SK-N-SH (cell line): ENCODE measurements around the gene BRINP1. TPM values are rescaled to one million over a fixed set of nuclear protein-coding genes. Genes with fewer than 3 reads are reported as not detected.

Experiments used
- CTCF ChIA-PET: fragments of 300-600, 350-600 bp; formaldehyde crosslinking; extraction: SDS; loops from one replicate; lab custom pipeline; 2021; lab: Yijun Ruan, JAX
- POLR2A ChIA-PET: fragments of 350-600 bp; sonication (Branson Sonifier 250); formaldehyde crosslinking; extraction: SDS; loops from one replicate; lab custom pipeline; 2020; ENCODE audit warnings: antibody characterized with exemption, inconsistent platforms; lab: Yijun Ruan, JAX
- DNase-seq: peaks from one replicate; pipeline ENCODE4 v3.0.0; 2012
- H2AFZ ChIP-seq: fragments of 200-600 bp; sonication (generic); 2 replicates; pipeline ENCODE4 v1.8.1; 2016; ENCODE audit warnings: antibody characterized with exemption, mild to moderate bottlenecking, low read depth
- H3F3A ChIP-seq: fragments of 200-600 bp; sonication (generic); replicated peaks from 2 replicates; pipeline ENCODE3; 2016; ENCODE audit warnings: antibody characterized with exemption, mild to moderate bottlenecking; ENCODE audit not compliant: insufficient read depth
- H3K27ac ChIP-seq, 2 experiments: fragments of 200-500 bp in 1 of 2; fragments of 200-600 bp in 1 of 2; sonication (Bioruptor generic) in 1 of 2; sonication (generic), shearing (Covaris generic) in 1 of 2; 2 replicates each; pipeline versions ENCODE4 v1.5.1 to v1.6.1; 2014 to 2016; ENCODE audit warnings: low read depth in 2 of 2, inconsistent platforms in 1 of 2, low read length in 1 of 2, mild to moderate bottlenecking in 1 of 2, mixed read lengths in 1 of 2
- H3K27me3 ChIP-seq: fragments of 200-600 bp; sonication (generic), shearing (Covaris generic); 2 replicates; pipeline ENCODE4 v1.6.1; 2016; ENCODE audit warnings: mixed run types; ENCODE audit not compliant: insufficient read depth
- H3K36me3 ChIP-seq, 2 experiments: fragments of 200-500 bp in 1 of 2; fragments of 200-600 bp in 1 of 2; sonication (Bioruptor generic) in 1 of 2; sonication (generic) in 1 of 2; replicated peaks in 1 of 2; 2 replicates each; pipeline versions ENCODE3 to v1.5.1; 2014 to 2016; ENCODE audit warnings: low read length in 1 of 2, mild to moderate bottlenecking in 1 of 2; ENCODE audit not compliant: insufficient read depth in 2 of 2, control insufficient read depth in 1 of 2
- H3K4me1 ChIP-seq, 2 experiments: fragments of 200-500 bp in 1 of 2; fragments of 200-600 bp in 1 of 2; sonication (Bioruptor generic) in 1 of 2; sonication (generic), shearing (Covaris generic) in 1 of 2; 2 replicates each; pipeline versions ENCODE4 v1.5.1 to v1.6.1; 2014 to 2016; ENCODE audit warnings: low read depth in 1 of 2, low read length in 1 of 2, mixed run types in 1 of 2; ENCODE audit not compliant: insufficient read depth in 2 of 2, control insufficient read depth in 1 of 2
- H3K4me2 ChIP-seq: fragments of 200-600 bp; sonication (generic), shearing (Covaris generic); 2 replicates; pipeline ENCODE4 v1.6.1; 2017; ENCODE audit warnings: mixed run types
- H3K4me3 ChIP-seq, 2 experiments: fragments of 200-500 bp in 1 of 2; fragments of 200-600 bp in 1 of 2; sonication (Bioruptor generic) in 1 of 2; sonication (generic), shearing (Covaris generic) in 1 of 2; 2 replicates each; pipeline versions ENCODE4 v1.5.1 to v1.8.1; 2014 to 2016; ENCODE audit warnings: low read depth in 2 of 2, inconsistent platforms in 1 of 2, low read length in 1 of 2, mild to moderate bottlenecking in 1 of 2, mixed read lengths in 1 of 2, moderate library complexity in 1 of 2
- H3K79me2 ChIP-seq: fragments of 200-600 bp; sonication (generic); 2 replicates; pipeline ENCODE4 v1.8.1; 2017; ENCODE audit warnings: mild to moderate bottlenecking; ENCODE audit not compliant: insufficient read depth
- H3K9ac ChIP-seq: fragments of 200-600 bp; sonication (generic); 2 replicates; pipeline ENCODE4 v1.6.1; 2017; ENCODE audit warnings: mixed run types
- H3K9me2 ChIP-seq: fragments of 200-600 bp; sonication (generic); 2 replicates; pipeline ENCODE4 v1.6.1; 2017; ENCODE audit warnings: mixed run types
- H3K9me3 ChIP-seq: fragments of 200-600 bp; sonication (generic); 2 replicates; pipeline ENCODE4 v1.6.1; 2017; ENCODE audit warnings: mixed run types, mild to moderate bottlenecking, moderate library complexity
- H4K20me1 ChIP-seq: fragments of 200-600 bp; sonication (generic); 2 replicates; pipeline ENCODE4 v1.6.1; 2017; ENCODE audit warnings: mild to moderate bottlenecking, mixed run types; ENCODE audit not compliant: insufficient read depth
- ELF1 ChIP-seq: IDR thresholded peaks from 2 replicates; pipeline ENCODE4 v1.4.0; 2012
- EZH2phosphoT487 ChIP-seq: fragments of 200-600 bp; sonication (generic); IDR thresholded peaks from 2 replicates; pipeline ENCODE4 v1.6.1; 2017; ENCODE audit warnings: low read depth, mixed run types, mild to moderate bottlenecking, antibody characterized with exemption, moderate library complexity, borderline replicate concordance
- FOXJ3 ChIP-seq: sonication (generic); formaldehyde crosslinking; IDR thresholded peaks from 2 replicates; pipeline ENCODE4 v1.5.1; 2020; ENCODE audit warnings: mild to moderate bottlenecking, missing genetic modification reagents
- GABPA ChIP-seq: IDR thresholded peaks from 2 replicates; pipeline ENCODE4 v1.4.0; 2012; ENCODE audit warnings: low read depth, mild to moderate bottlenecking
- GATA2 ChIP-seq: sonication (generic); formaldehyde crosslinking; IDR thresholded peaks from 2 replicates; pipeline ENCODE4 v1.5.0; 2020; ENCODE audit warnings: mild to moderate bottlenecking, missing genetic modification reagents
- MEF2A ChIP-seq: IDR thresholded peaks from 2 replicates; pipeline ENCODE4 v1.4.0; 2012; ENCODE audit warnings: low read depth, borderline replicate concordance
- NFIC ChIP-seq: IDR thresholded peaks from 2 replicates; pipeline ENCODE4 v1.4.0; 2012; ENCODE audit warnings: borderline replicate concordance
- RXRA ChIP-seq: IDR thresholded peaks from 2 replicates; pipeline ENCODE4 v1.4.0; 2012; ENCODE audit warnings: low read depth, mild to moderate bottlenecking, borderline replicate concordance
- TAF1 ChIP-seq: IDR thresholded peaks from 2 replicates; pipeline ENCODE4 v1.6.1; 2012; ENCODE audit warnings: low read depth, mild to moderate bottlenecking, low read length, moderate library complexity, borderline replicate concordance
- WGBS: methylation state at CpG from one replicate; pipeline ENCODE4 v1.1.6; 2017; ENCODE audit warnings: low lambda C conversion rate; 5-methylcytosine and 5-hydroxymethylcytosine counted together
- polyA plus RNA-seq, 3 experiments: library from polyadenylated mRNA; depleted of rRNA; stranded (reverse); fragments of >200 nt; gene quantifications; 2 replicates each; pipeline ENCODE4 v1.2.3, GENCODE V29; 2012
- TF ChIP-seq, protein P1 (sequence below): IDR thresholded peaks from 2 replicates; pipeline ENCODE4; 2012
- TF ChIP-seq, protein P2 (sequence below): IDR thresholded peaks from 2 replicates; pipeline ENCODE4 v1.6.1; 2012; ENCODE audit warnings: mild to moderate bottlenecking, low read depth, low read length, moderate library complexity
- TF ChIP-seq, protein P3 (sequence below): IDR thresholded peaks from 2 replicates; pipeline ENCODE4 v1.4.0; 2012; ENCODE audit warnings: low read depth
- TF ChIP-seq, protein P4 (sequence below): IDR thresholded peaks from 2 replicates; pipeline ENCODE4 v1.4.0; 2012; ENCODE audit warnings: low read depth, borderline replicate concordance

BRINP1 gene
- polyA plus RNA-seq, 1 of the 3 experiments (the other 2 are of a cell fraction): 0.41 TPM

DNA sequence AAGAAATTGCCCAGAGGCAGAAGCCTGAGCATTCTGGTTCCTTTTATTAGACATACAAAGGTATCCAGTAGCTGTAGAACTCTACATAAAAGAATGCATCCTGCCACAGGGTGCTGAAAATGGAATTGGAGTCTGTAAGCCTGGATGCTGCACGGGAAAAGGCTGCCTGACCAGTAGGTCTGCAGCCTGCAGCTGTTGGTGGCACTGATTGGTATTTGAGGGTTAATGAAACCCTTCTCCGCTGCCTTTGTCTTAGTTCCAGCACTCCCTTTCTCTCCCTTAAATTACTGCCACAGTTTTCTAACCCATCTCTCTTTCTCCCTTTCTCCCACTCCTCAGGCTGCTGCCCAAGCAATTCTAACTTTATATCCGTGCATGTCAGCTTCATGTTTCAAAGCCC, 64.7 kb downstream of the BRINP1 start:
- Histone ChIP-seq H3K36me3 (no peaks in the 10 kb centered on the region), H3K4me1 (no peaks in the 10 kb centered on the region), H3K9ac (no peak overlapping the region), H3K9me2 (no peaks in the 10 kb centered on the region), H3K9me3 (no peaks in the 10 kb centered on the region), H2AFZ (no peak overlapping the region), H3K79me2 (no peaks in the 10 kb centered on the region), H4K20me1 (no peaks in the 10 kb centered on the region), H3K27ac (no peak overlapping the region), H3K4me3 (no peak overlapping the region), H3F3A (no peaks in the 10 kb centered on the region), H3K27me3 (no peaks in the 10 kb centered on the region), H3K4me2 (no peak overlapping the region)
- ChIA-PET CTCF (interaction anchor here (1.4 kb wide), 1 partner anchor 10 kb away, joined by 5 read pairs; no protein-coding TSS in a partner anchor), POLR2A (no interaction called here)
- no peak for DNase-seq
- WGBS: 27% methylated on average over 3 of the region's 3 CpGs
- TF ChIP-seq, protein P1, sequence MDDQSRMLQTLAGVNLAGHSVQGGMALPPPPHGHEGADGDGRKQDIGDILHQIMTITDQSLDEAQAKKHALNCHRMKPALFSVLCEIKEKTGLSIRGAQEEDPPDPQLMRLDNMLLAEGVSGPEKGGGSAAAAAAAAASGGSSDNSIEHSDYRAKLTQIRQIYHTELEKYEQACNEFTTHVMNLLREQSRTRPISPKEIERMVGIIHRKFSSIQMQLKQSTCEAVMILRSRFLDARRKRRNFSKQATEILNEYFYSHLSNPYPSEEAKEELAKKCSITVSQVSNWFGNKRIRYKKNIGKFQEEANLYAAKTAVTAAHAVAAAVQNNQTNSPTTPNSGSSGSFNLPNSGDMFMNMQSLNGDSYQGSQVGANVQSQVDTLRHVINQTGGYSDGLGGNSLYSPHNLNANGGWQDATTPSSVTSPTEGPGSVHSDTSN: no peak
- no peak for TF ChIP-seq GATA2 (CRISPR knock-in tag)
- TF ChIP-seq MEF2A: no peak
- no peak for TF ChIP-seq GABPA
- TF ChIP-seq EZH2phosphoT487: no peak
- TF ChIP-seq TAF1: no peak
- TF ChIP-seq ELF1: no peak
- TF ChIP-seq, protein P2, sequence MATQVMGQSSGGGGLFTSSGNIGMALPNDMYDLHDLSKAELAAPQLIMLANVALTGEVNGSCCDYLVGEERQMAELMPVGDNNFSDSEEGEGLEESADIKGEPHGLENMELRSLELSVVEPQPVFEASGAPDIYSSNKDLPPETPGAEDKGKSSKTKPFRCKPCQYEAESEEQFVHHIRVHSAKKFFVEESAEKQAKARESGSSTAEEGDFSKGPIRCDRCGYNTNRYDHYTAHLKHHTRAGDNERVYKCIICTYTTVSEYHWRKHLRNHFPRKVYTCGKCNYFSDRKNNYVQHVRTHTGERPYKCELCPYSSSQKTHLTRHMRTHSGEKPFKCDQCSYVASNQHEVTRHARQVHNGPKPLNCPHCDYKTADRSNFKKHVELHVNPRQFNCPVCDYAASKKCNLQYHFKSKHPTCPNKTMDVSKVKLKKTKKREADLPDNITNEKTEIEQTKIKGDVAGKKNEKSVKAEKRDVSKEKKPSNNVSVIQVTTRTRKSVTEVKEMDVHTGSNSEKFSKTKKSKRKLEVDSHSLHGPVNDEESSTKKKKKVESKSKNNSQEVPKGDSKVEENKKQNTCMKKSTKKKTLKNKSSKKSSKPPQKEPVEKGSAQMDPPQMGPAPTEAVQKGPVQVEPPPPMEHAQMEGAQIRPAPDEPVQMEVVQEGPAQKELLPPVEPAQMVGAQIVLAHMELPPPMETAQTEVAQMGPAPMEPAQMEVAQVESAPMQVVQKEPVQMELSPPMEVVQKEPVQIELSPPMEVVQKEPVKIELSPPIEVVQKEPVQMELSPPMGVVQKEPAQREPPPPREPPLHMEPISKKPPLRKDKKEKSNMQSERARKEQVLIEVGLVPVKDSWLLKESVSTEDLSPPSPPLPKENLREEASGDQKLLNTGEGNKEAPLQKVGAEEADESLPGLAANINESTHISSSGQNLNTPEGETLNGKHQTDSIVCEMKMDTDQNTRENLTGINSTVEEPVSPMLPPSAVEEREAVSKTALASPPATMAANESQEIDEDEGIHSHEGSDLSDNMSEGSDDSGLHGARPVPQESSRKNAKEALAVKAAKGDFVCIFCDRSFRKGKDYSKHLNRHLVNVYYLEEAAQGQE: no peak
- TF ChIP-seq, protein P3, sequence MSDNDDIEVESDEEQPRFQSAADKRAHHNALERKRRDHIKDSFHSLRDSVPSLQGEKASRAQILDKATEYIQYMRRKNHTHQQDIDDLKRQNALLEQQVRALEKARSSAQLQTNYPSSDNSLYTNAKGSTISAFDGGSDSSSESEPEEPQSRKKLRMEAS: no peak
- TF ChIP-seq FOXJ3 (CRISPR knock-in tag): no peak
- no peak for TF ChIP-seq NFIC
- TF ChIP-seq, protein P4, sequence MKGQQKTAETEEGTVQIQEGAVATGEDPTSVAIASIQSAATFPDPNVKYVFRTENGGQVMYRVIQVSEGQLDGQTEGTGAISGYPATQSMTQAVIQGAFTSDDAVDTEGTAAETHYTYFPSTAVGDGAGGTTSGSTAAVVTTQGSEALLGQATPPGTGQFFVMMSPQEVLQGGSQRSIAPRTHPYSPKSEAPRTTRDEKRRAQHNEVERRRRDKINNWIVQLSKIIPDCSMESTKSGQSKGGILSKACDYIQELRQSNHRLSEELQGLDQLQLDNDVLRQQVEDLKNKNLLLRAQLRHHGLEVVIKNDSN: no peak
- no peak for TF ChIP-seq RXRA
- TF ChIP-seq, all 33 proteins: peak for 0
